Spleen (tissue), 7 donors: ENCODE data around the gene MIEF1.

Experiments
- POLR2A ChIP-seq, 3 donors: fragments of 450-650 bp; IDR thresholded peaks; one replicate each; pipeline ENCODE4 v1.5.1; 2017; ENCODE audit warnings: antibody characterized with exemption in 3 of 3, mild to moderate bottlenecking in 1 of 3
- POLR2AphosphoS5 ChIP-seq, 3 donors: sonication (generic); formaldehyde crosslinking; IDR thresholded peaks; one replicate each; pipeline ENCODE4 v1.5.1; 2017; ENCODE audit warnings: antibody characterized with exemption in 3 of 3
- TF ChIP-seq, protein P1 (sequence below), 11 experiments: fragments of 200-600 bp in 7 of 11; fragments of 450-650 bp in 4 of 11; sonication (generic) in 4 of 11; IDR thresholded peaks in 8 of 11; conservative IDR thresholded peaks in 3 of 11; 1 replicate in 7 of 11; 2 replicates in 4 of 11; pipeline versions ENCODE4 v1.4.0 to v1.8.0; 2016 to 2021; ENCODE audit warnings: antibody characterized with exemption in 11 of 11, inconsistent platforms in 4 of 11, mild to moderate bottlenecking in 1 of 11
- donor health status: DM: no; HTN: no; CAD: no; lungs with moderate emphysema.
- donor health status: DM: no; HTN: no; CAD: no.
- donor health status: DM: no; HTN: no; CAD: no.

DNA sequence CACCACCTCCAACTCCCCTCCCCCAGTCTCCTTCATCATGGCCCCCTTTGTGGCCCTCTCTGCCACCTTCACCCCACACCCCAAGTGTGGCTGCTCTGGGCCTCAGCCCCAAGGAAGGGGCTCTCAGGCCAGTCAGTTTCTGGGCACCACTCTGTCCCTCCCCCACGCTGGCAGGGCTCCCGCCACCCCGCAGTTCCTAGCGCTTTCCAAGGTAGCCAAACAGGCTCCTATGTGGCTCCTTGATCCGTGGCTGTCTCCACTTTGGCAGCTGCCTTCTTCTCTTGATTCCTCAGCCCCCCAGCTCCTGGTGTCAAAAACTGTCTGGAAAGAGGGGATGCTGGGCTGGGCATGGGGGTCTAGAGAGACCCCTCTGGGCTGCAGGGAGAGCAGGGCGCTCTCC lies 58.0 kb downstream of the MIEF1 start:
- TF ChIP-seq, protein P1, sequence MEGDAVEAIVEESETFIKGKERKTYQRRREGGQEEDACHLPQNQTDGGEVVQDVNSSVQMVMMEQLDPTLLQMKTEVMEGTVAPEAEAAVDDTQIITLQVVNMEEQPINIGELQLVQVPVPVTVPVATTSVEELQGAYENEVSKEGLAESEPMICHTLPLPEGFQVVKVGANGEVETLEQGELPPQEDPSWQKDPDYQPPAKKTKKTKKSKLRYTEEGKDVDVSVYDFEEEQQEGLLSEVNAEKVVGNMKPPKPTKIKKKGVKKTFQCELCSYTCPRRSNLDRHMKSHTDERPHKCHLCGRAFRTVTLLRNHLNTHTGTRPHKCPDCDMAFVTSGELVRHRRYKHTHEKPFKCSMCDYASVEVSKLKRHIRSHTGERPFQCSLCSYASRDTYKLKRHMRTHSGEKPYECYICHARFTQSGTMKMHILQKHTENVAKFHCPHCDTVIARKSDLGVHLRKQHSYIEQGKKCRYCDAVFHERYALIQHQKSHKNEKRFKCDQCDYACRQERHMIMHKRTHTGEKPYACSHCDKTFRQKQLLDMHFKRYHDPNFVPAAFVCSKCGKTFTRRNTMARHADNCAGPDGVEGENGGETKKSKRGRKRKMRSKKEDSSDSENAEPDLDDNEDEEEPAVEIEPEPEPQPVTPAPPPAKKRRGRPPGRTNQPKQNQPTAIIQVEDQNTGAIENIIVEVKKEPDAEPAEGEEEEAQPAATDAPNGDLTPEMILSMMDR (IDR thresholded peaks at IDR 0.05 in 8 of 11, conservative IDR thresholded peaks at IDR 0.05 in 3 of 11), result no peak
- no peak for TF ChIP-seq POLR2AphosphoS5 (IDR thresholded peaks at IDR 0.05)
- TF ChIP-seq POLR2A (IDR thresholded peaks at IDR 0.05), result no peak
